SHP77 (cell line): Measurements from ENCODE around the gene SHMT1.
"Not testable (repeated sequence)": the region's sequence is repeated elsewhere in the genome, so short reads cannot be mapped to it uniquely, and the experiment has no call there.

Experiments used
- DNase-seq, 2 experiments: peaks; one replicate each; lab custom pipeline; 2025; lab: John Stamatoyannopoulos, UW

The SHMT1 gene

DNA sequence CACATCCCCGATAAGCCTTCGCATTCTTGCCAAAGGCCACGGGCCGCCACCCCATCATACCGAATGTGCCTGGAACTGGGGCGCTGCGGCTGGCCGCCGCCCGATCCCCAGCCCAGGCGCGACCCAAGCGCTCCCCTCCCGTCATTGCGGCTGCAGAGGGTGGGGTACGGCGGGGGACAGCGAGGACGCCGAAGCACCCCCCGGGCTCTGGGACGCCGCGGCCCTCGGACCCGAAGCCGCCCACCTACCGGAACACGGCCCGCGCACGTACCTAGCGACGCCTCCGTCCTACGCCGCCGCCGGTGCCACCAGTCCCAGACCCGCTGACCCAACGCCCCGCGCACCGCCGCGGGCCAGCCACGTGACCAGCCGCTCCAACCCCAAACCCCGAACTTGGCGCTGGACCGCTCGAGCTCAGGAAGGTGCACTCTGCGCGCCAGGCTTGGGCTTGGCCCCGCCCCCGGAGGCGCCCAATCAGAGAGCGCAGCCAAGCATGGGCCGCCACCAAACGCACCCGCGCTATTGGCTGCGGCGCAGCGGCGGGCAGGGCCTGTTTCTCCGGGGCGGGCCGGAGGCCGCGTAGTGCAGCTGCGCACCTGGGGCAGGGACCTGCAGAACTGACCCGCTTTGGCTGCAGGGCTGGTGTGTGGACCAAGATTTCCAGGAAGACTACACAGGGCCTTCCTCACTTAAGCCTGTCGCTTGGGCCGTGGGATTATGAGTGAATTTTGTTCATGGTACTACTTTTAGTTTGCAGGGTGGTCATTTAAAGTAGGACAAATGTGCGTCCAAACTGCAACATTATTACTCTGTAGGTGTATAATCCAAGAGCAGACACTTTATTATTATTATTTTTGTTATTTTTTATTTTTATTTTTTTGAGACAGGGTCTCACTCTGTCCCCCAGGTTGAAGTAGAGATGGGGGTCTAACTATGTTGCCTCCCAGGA lies at the start of gene SHMT1:
SHMT1 (minus strand) TSS at position 450 of the 949 bp plus-strand sequence. CDS start 7,569 bp downstream, outside the sequence.
- DNase-seq = peak; percentile 97 to 98

- not testable (repeated sequence) for DNase-seq
These were observed 48.7 kb upstream of the SHMT1 start for GRCh38 chr17:18412001-18412538.

DNA sequence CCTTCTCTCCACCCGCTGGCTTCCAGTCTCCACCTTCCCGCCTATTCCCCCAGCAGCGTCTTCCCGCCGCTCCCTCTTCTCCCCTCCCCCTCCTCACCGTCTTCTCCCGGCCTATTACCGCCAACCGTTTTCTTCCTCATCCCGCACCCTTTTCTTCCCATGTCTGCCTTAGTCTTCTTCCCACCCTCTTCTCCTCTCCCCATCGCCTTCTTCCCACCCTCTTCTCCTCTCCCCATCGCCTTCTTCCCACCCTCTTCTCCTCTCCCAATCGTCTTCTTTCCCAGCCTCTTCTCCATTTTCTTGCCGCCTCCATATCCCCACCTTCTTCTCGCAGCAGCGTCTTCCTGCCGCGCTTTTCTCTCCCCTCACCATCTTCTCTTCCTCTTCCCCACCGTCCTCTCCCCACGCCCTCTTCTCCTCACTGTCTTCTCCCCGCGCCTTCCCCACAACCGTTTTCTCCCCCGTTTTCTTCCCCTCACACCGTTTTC lies 48.1 kb upstream of the SHMT1 start:
- DNase-seq = not testable (repeated sequence)

DNA sequence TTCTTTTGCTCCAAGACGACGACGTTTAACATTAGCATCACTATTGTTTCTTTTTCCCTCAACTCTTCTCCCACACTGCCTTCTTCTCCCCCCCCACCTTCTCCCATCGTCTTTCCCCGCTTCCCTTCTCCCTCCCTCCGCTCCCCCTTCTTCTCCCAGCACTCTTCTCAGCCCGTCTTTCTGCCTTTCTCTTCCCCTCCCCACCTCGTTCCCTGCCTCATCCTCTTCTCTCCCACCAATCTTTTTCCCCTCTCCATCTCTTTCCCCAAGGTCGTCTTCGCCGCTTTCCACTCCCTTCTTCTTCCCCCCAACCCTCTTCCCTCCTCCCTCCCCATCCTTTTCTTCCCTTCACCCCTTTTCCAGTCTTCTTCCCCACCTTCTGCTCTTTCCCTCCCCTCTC lies 47.4 kb upstream of the SHMT1 start:
- not testable (repeated sequence) for DNase-seq

DNA sequence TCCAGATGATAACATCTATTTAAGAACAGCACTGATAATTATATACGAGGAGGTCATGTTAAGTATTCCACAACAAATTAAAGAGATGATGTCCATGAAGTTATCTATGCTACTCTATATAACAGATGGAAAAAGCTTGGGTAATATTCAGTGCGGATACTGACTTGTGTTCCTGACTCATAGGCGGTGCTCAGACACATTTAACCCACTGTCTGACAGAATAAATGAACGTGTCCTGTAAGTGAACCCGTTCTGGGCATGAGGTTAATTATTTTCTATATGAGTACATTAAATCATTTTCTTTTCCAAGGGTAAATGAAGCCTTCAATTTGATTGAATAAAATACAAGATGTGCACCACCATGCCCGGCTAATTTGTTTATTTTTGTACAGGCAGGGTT lies 46.0 kb upstream of the SHMT1 start:
- not testable (repeated sequence) for DNase-seq

- DNase-seq = not testable (repeated sequence)
These were observed 45.6 kb upstream of the SHMT1 start for GRCh38 chr17:18408906-18409305.

GRCh38 chr17:18403604-18404003 lies 40.3 kb upstream of the SHMT1 start:
- not testable (repeated sequence) for DNase-seq

DNA sequence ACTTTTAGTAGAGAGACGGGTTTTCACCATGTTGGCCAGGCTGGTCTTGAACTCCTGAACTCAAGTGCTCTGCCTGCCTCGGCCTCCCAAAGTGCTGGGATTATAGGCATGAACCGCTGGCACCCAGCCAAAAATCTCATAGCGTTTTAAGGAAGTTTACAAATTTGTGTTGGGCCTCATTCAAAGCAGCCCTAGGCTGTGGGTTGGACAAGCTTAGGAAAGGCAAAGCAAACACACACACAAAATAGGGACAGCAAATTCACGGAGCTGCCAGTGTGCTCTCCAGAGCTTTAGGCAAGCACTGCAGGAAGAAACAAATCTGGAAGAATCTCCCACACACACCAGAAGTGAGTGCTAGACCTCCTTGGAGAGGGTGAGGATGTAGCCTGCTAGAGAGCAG lies 39.8 kb upstream of the SHMT1 start:
- not testable (repeated sequence) for DNase-seq

- not testable (repeated sequence) for DNase-seq
These were observed 38.7 kb upstream of the SHMT1 start for GRCh38 chr17:18401872-18402590.

DNA sequence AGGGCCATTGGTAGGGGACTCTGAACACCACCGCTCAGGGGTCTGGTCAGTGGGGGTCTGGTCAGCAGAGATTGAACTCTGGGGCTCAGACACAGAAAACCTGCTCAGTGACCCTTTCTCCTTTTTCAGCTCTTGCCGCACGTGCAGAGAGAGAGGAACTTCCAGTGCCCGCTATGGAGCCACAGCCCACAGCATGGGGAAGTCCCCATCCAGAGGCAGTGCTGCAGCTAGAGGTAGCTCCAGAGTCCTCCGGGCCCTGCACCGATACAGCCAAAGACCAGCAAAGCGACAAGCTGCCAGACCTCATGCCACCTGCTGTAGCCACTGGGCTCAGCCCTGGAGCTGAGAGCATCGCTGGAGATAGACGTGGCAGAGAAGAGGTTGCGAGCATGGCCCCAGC lies 25.4 kb upstream of the SHMT1 start:
- not testable (repeated sequence) for DNase-seq

DNA sequence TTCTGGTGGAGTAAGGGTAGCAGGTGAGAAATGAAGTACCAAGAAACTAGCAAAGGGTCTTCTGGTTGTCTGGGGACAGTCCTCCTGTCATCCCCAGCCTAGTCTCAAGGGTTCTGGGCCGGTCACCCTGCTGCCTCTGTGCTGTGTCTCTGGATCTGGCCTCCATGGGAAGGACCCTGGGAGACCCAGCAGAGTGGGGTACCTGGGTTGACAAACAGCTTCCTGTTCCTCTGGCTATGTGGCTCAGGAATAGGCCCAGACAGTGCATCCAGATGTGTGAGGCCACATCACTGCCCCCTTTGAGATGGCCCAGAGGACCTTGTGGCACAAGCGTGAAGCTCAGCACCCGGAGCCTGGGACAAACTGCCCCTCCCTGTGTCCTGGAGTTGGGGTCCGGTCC lies 24.9 kb upstream of the SHMT1 start:
- DNase-seq = not testable (repeated sequence)

DNA sequence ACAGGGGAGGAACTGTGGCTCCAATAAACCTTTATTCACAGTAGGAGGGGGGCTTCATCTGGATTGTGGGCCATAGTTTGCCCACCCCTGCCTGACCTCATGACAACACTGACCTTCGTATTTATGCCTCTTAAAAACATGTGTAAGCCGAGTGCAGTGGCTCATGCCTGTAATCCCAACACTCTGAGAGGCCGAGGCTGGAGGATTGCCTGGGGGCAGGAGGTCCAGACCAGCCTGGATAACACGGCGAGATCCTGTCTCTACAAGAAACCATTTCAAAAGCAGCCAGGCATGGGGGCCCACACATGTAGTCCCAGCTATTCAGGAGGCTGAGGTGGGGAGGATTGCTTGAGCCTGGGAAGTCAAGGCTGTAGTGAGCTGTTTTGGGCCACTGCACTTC lies 24.2 kb upstream of the SHMT1 start:
- DNase-seq = not testable (repeated sequence)

DNA sequence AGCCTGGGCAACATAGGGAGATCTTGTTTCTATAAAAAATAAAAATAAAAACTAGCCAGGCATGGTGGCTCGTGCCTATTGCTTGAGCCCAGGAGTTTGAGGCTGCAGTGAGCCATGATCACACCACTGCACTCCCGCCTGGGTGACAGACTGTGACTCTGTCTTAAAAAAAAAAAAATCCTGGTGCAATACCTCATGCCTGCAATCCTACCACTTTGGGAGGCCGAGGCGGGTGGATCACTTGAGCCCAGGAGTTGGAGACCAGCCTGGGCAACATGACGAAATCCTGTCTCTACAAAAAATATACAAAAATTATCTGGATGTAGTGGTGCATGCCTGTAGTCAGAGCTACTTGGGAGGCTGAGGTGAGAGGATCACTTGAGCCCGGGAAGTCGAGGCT lies 20.9 kb upstream of the SHMT1 start:
- not testable (repeated sequence) for DNase-seq

DNA sequence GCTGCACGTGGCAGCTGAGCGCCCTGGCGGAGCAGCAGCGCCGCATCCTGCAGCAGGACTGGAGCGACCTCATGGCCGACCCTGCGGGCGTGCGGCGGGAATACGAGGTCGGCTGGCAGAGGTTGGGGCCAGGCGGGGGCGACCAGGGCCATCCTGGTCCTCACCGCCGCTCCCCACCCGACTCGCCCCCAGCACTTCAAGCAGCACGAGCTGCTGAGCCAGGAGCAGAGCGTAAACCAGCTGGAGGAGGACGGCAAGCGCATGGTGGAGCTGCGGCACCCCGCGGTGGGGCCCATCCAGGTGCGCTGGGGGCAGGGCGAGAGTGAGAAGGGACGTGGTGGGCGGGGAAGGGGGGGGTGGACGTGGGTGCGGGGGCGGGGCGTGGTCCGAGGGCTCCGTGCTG lies 19.7 kb upstream of the SHMT1 start:
- DNase-seq = not testable (repeated sequence)

DNA sequence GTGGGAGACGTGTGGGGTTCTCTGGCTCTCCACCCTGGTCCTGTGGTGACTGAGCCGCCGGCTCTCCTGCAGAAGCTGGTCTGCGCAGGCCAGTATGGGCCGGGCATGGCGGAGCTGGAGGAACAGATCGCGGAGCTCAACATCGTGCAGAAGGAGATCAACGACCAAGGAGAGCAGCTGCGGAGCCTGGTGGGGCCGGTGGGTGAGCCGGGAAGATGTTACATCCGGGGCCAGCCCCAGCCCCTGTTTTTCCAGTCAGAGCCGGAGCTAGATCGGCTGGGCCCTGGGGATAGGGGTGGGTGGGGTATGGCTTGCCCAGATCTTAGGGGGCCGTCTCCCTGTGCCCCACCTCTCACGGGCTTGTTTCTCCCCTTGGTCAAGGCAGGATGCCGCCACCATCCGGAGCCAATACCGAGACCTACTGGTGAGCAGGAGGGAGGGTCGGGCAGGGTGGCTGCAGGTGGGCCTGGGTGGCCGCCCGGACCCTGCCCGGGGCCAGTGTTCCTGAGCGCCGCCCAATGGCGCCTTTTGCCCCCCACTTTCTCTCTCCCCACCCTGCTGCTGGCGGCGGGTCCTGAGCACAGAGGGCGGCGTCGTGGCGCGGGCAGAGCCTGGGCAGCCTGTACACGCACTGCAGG lies 19.2 kb upstream of the SHMT1 start:
- no peak for DNase-seq

GRCh38 chr17:18381953-18382245 lies 18.5 kb upstream of the SHMT1 start:
- no peak for DNase-seq

DNA sequence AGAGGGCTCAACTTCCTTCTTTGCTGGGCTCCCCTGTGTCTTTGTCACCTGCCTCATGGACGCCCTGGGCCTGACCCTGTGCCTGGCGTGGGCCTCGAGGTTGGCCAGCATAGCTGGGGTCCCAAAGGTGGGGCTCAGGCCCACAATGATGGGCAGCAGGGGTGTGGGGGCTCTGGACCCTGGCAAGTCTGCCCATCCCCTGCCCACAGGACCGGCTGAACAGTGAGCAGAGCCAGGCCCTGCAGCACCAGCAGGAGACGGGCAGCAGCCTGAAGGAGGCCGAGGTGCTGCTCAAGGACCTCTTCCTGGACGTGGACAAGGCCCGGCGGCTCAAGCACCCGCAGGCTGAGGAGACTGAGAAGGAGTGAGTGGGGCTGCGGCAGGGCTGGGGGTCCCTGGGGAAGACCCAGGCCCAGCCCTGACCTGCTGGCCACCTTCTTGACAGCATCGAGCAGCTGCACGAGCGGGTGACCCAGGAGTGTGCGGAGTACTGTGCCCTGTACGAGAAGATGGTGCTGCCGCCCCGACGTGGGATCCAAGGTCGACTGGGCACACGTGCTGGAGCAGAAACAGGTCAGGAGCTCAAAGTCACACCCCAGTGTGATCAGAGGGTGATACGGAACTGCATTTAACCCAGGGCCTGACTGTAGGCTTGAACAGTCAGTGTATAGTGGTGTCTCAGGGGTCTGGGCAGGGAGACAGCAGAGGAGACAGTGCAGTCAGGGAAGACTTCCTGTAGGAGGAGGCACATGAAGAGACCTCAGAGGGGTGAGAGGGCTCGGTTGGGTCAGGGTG lies 18.0 kb upstream of the SHMT1 start:
- DNase-seq = no peak

- DNase-seq = no peak
These were observed 17.3 kb upstream of the SHMT1 start for GRCh38 chr17:18380471-18381157.

- DNase-seq = no peak
These were observed 16.1 kb upstream of the SHMT1 start for GRCh38 chr17:18379246-18380146.

- DNase-seq = not testable (repeated sequence)
These were observed 15.3 kb upstream of the SHMT1 start for GRCh38 chr17:18378614-18379013.
